Measurements from ENCODE around the gene MLPH.

MLPH gene

DNA sequence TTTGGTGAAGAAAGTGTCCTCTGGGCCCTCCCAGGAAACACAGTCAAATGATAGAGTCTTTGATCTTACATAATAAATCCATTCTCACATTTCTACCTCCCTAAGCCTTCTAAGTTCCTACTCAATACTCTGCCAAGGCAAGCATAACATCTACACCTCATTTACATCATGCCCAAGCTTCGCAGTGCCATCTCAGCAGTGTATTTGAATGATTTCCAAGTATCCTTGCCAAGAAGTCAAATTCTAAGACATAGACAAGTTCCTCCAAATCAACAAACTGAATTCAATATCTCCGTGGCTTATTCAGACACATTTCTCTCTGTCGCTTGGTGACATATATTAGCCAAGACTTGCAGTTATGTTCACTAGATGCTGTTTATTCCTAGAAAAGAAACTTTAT, 8.1 kb upstream of the MLPH start:
- no peaks in the 10 kb centered on the region for H3K9me3 Mint-ChIP-seq
- H3K27me3 Mint-ChIP-seq (ENCODE audit: low read depth), result peaks cover 32% of the 10 kb centered on the region
- H3K4me3 Mint-ChIP-seq, result no peak overlapping the region
- no peaks in the 10 kb centered on the region for H3K36me3 Mint-ChIP-seq (ENCODE audit: low read depth)
- no peak for DNase-seq (ENCODE audit: low spot score)
- H3K4me1 Mint-ChIP-seq (ENCODE audit: low read depth), result peaks cover 10% of the 10 kb centered on the region
- H3K27ac Mint-ChIP-seq, result no peak overlapping the region

DNA sequence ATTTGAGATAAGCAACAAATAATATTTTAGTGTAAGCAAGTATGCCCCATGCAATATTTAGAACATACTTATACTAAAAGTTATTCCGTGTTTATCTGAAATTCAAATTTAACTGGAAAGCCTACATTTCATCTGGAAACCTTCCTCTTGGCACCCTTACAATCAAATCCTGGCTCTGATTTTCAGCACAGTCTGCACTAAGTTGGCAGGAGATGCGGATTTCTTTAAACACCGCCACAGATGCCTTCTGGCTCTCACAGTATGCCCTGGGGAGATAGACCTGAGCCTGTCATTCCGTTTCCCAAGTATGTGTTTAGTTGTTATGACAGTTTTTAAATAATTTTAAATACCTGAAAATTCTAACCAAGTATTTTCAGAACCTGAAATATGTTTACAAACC, 7.3 kb upstream of the MLPH start:
- DNase-seq (ENCODE audit: low spot score), result no peak

DNA sequence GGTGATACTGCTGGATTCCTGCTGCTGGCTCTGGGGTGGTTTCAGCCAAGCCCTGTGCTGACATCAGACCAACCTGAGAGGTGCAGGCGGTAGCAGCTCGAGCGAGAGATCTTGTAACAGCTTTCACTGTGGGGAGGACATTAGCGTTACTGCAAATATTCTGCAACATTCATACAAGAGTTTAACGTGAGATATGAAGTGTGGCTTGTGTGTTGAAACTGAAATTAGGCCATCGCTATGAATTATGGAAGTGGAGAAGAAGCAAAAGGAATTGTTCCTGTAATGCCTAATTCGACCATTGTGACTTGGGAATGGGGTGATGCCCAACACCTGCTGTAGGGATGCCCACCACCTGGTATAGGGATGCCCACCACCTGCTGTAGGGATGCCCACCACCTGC, 6.5 kb upstream of the MLPH start:
- H3K36me3 Mint-ChIP-seq (ENCODE audit: low read depth), result no peaks in the 10 kb centered on the region
- H3K27ac Mint-ChIP-seq, result no peak overlapping the region
- H3K27me3 Mint-ChIP-seq (ENCODE audit: low read depth), result peaks cover 46% of the 10 kb centered on the region
- DNase-seq (ENCODE audit: low spot score), result no peak
- no peak overlapping the region for H3K4me3 Mint-ChIP-seq
- peaks cover 6% of the 10 kb centered on the region for H3K4me1 Mint-ChIP-seq (ENCODE audit: low read depth)
- H3K9me3 Mint-ChIP-seq, result no peaks in the 10 kb centered on the region

More for the DNA sequence above, 7.3 kb upstream of the MLPH start:
- H3K27me3 Mint-ChIP-seq (ENCODE audit: low read depth), result peaks cover 40% of the 10 kb centered on the region
- no peaks in the 10 kb centered on the region for H3K36me3 Mint-ChIP-seq (ENCODE audit: low read depth)
- H3K9me3 Mint-ChIP-seq, result no peaks in the 10 kb centered on the region
- peaks cover 7% of the 10 kb centered on the region for H3K4me1 Mint-ChIP-seq (ENCODE audit: low read depth)
- no peak overlapping the region for H3K4me3 Mint-ChIP-seq
- no peak overlapping the region for H3K27ac Mint-ChIP-seq

DNA sequence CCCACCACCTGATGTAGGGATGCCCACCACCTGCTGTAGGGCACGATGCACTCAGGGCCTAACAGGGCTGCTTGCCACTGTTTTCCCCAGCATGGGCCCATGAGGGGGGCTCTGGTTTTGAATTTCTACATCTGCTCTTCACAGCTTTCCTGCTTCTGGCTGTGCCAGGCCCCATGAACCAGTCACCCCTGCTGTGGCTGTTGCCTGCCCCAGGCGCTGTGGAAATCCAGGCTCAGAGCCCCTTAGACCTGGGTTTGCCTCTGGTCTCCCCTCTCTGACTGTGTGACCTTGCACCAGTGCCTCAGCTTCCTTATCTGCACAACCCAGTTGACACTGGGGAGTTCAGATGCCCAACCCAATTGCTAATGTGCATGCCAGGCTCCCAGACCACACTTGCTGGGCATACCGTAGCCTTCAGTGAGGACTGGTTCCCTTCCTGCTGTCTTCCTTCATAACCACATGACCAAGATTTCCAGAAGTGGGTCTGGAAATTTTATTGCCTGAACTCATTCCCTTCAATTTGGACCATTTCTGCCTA, 6.0 kb upstream of the MLPH start:
- H3K27me3 Mint-ChIP-seq (ENCODE audit: low read depth), result peaks cover 49% of the 10 kb centered on the region

DNA sequence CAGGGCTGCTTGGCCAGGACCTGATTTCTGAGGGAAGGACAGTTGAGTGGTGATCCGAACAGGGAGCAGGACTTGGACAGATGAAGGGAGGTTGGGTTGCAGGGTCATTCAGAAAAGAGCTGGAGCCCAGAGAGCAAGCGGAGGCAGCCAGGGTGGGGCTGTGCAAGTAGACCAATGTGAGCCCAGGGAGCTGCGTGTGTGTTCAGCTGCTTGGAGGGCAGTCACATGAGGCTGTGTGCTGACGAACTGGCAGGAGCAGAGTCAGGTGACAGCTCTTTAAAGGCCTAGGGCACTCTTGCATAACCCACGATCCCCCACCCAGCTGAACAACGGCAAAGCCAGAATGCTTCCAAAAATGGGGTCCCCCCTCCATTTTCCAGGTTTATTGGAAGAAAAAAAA, 4.6 kb upstream of the MLPH start:
- Mint-ChIP-seq H3K9me3 (no peaks in the 10 kb centered on the region), H3K4me1 (ENCODE audit: low read depth) (no peaks in the 10 kb centered on the region), H3K27me3 (ENCODE audit: low read depth) (peaks cover 46% of the 10 kb centered on the region), H3K4me3 (no peak overlapping the region), H3K27ac (no peak overlapping the region), H3K36me3 (ENCODE audit: low read depth) (no peaks in the 10 kb centered on the region)
- no peak for DNase-seq (ENCODE audit: low spot score)

More for the DNA sequence above, 6.0 kb upstream of the MLPH start:
- H3K9me3 Mint-ChIP-seq, result no peaks in the 10 kb centered on the region
- no peak overlapping the region for H3K27ac Mint-ChIP-seq
- no peak overlapping the region for H3K4me3 Mint-ChIP-seq
- H3K36me3 Mint-ChIP-seq (ENCODE audit: low read depth), result no peaks in the 10 kb centered on the region
- peaks cover 2% of the 10 kb centered on the region for H3K4me1 Mint-ChIP-seq (ENCODE audit: low read depth)
- no peak for DNase-seq (ENCODE audit: low spot score)

- Mint-ChIP-seq H3K36me3 (ENCODE audit: low read depth) (no peaks in the 10 kb centered on the region), H3K27me3 (ENCODE audit: low read depth) (peaks cover 50% of the 10 kb centered on the region), H3K4me1 (ENCODE audit: low read depth) (no peaks in the 10 kb centered on the region), H3K27ac (no peak overlapping the region), H3K9me3 (no peaks in the 10 kb centered on the region), H3K4me3 (no peak overlapping the region)
- no peak for DNase-seq (ENCODE audit: low spot score)
Measured at GRCh38 chr2:237483018-237483731, 3.9 kb upstream of the MLPH start.

- Mint-ChIP-seq H3K9me3 (no peaks in the 10 kb centered on the region), H3K4me3 (no peak overlapping the region), H3K27me3 (ENCODE audit: low read depth) (peaks cover 59% of the 10 kb centered on the region), H3K4me1 (ENCODE audit: low read depth) (no peaks in the 10 kb centered on the region), H3K36me3 (ENCODE audit: low read depth) (no peaks in the 10 kb centered on the region), H3K27ac (no peak overlapping the region)
- no peak for DNase-seq (ENCODE audit: low spot score)
Measured at GRCh38 chr2:237485304-237485703, 1.7 kb upstream of the MLPH start.

GRCh38 chr2:237485844-237486243, 1.2 kb upstream of the MLPH start:
- peaks cover 4% of the 10 kb centered on the region for H3K9me3 Mint-ChIP-seq
- H3K36me3 Mint-ChIP-seq (ENCODE audit: low read depth), result no peaks in the 10 kb centered on the region
- no peak overlapping the region for H3K4me3 Mint-ChIP-seq
- H3K27ac Mint-ChIP-seq, result no peak overlapping the region
- H3K4me1 Mint-ChIP-seq (ENCODE audit: low read depth), result no peaks in the 10 kb centered on the region
- peaks cover 59% of the 10 kb centered on the region for H3K27me3 Mint-ChIP-seq (ENCODE audit: low read depth)
- DNase-seq (ENCODE audit: low spot score), result no peak

DNA sequence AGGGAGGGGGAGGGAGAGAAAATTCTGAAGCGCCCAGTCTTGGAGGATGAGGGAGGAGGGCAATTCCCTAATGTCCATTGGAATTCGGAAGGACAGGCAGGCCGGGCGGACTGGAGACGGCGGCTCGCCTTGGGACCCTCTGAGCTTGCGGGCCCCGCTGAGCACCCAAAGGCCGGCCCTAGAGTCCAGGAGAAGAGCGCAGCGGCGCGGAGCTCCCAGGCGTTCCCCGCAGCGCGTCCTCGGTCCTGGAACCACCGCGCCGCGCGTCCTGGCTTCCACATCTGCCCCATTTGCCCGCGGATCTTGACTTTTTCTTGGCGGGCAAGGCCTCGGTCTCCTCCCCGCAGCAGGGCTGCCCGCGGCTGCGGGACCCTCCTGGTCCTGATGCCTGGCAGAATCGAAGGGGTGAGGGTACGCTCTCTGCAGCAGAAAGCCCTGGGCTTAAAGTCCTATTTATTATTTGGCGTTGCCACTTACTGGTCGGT, 675 bp upstream of the MLPH start:
- H3K4me1 Mint-ChIP-seq (ENCODE audit: low read depth), result no peaks in the 10 kb centered on the region
- H3K36me3 Mint-ChIP-seq (ENCODE audit: low read depth), result no peaks in the 10 kb centered on the region
- H3K4me3 Mint-ChIP-seq, result no peak overlapping the region
- H3K9me3 Mint-ChIP-seq, result peaks cover 9% of the 10 kb centered on the region
- peaks cover 59% of the 10 kb centered on the region for H3K27me3 Mint-ChIP-seq (ENCODE audit: low read depth)
- DNase-seq (ENCODE audit: low spot score), result no peak
- H3K27ac Mint-ChIP-seq, result no peak overlapping the region

DNA sequence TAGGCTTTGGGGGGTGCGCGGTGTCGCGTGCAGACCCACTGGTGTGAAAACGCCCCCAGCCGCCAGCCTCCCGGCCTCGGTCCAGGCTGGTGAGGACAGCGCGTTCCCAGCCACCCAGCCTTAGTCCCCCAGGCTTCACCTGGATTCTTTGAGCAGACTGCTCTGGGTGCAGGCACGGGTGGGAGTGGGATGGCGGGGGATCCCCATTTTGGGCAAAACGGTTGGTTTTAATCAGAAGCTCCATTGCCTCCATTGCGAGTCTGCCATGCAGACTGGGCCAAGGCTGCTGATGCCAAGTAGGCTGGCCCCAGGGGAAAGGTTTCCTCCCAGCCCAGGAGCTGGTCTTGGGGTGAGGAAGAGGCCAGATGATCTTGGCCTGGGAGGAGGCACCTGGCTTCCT, 445 bp downstream of the MLPH start:
- H3K9me3 Mint-ChIP-seq, result peaks cover 19% of the 10 kb centered on the region

DNA sequence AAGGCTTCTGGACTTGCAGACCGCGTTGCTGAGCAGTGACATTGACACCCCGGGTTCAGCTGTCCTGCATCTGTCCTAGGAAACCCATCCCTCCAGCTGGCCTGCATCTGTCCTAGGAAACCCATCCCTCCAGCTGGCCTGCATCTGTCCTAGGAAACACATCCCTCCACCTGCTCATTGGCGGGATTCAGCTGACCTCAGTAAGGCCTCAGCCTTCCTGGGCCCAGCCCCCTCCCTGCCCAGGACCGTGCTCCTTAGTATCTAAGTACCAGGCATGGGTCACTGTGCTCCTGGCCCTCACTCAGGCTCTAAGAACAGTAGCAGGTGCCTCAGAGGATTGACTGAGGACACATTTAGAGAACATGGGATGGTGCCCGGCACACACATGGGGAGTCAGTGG, 1.2 kb downstream of the MLPH start:
- Mint-ChIP-seq H3K4me3 (no peak overlapping the region), H3K27me3 (ENCODE audit: low read depth) (peaks cover 49% of the 10 kb centered on the region), H3K36me3 (ENCODE audit: low read depth) (no peaks in the 10 kb centered on the region), H3K4me1 (ENCODE audit: low read depth) (no peaks in the 10 kb centered on the region), H3K9me3 (peaks cover 24% of the 10 kb centered on the region), H3K27ac (no peak overlapping the region)
- DNase-seq (ENCODE audit: low spot score), result no peak

More for the DNA sequence above, 445 bp downstream of the MLPH start:
- Mint-ChIP-seq H3K36me3 (ENCODE audit: low read depth) (no peaks in the 10 kb centered on the region), H3K27me3 (ENCODE audit: low read depth) (peaks cover 50% of the 10 kb centered on the region), H3K4me1 (ENCODE audit: low read depth) (no peaks in the 10 kb centered on the region), H3K4me3 (no peak overlapping the region), H3K27ac (no peak overlapping the region)
- no peak for DNase-seq (ENCODE audit: low spot score)

DNA sequence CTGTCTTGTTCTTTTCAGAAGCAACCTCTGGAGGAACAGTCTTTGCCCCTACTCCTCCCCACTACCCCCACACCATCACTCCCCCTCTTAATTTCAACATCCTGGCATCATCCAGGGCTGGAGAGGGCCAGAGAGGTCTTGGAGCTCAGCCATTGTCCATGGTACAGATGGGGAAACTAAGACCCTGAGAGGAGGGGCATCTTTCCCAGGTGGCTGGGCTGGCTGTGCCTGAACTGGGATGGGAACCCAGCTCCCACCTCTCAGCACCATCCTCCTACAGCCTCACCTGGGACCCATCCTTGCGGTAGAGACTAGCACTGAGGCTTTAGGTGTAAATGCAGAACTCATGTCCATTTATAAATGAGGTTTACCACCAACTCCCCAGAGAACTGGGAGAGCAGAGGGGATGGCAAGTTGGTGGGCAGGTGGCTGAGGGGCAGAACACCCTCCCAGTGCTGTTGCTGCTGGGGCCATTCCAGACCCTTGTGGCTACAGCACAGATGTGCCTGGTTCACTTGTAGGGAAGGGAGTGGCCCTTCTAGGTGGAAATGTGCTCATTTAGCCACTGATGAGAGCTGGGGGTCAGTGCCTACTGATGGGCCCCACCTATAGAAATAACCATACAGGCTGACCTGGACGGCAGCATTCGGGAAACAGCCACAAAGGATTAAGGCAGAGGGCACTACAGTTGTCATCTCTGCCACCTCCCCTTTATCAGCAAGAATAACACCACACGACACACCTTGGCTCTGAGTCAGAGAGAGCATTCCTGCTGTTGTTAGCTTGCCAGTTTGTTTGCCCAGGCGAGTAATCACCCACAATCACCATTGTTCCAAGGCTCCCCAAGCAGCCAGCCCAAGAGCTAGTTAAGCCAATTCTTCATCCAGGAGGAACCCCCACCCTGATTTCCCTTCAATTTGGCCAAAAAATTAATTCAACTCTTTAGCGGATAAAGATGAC, 2.1 kb downstream of the MLPH start:
- no peak for DNase-seq (ENCODE audit: low spot score)
- peaks cover 44% of the 10 kb centered on the region for H3K27me3 Mint-ChIP-seq (ENCODE audit: low read depth)
- H3K9me3 Mint-ChIP-seq, result peaks cover 24% of the 10 kb centered on the region
- H3K27ac Mint-ChIP-seq, result peak overlapping the region; percentile 3
- no peak overlapping the region for H3K4me3 Mint-ChIP-seq
- no peaks in the 10 kb centered on the region for H3K4me1 Mint-ChIP-seq (ENCODE audit: low read depth)
- no peaks in the 10 kb centered on the region for H3K36me3 Mint-ChIP-seq (ENCODE audit: low read depth)

DNA sequence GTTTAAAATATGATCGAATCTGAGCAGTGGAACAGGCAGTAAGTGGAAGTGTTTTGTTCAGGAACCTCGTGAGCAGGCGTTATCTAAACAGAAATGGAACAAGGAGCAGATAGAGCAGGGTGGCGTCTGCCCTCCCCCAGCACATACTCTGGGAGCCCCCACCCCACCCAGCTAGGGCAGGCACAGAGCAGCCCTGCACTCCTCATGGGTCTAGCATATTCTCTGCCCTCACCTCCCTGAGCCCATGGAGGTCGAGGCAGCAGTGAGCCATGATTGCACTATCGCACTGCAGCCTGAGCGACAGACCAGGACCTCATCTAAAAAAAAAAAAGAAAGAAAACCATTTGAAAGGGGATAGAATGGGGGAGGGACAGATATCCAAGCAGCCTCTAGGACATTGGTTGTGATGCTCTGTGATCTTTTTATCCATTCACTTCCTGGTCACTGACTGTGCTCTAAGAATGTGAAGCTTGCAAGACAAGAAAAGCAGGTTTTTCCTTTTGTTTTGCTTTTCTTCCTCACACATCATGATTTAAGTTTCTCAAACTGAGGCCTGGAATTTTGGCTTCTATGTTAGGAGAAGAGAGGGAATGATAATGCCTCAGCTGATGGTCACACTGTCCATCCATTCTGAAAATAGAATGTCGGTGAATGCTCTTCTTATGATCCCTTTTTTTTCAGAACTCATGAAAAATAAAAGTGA, 3.1 kb downstream of the MLPH start:
- Mint-ChIP-seq H3K9me3 (peaks cover 24% of the 10 kb centered on the region), H3K4me1 (ENCODE audit: low read depth) (no peaks in the 10 kb centered on the region), H3K4me3 (no peak overlapping the region), H3K27me3 (ENCODE audit: low read depth) (peaks cover 36% of the 10 kb centered on the region), H3K36me3 (ENCODE audit: low read depth) (no peaks in the 10 kb centered on the region), H3K27ac (no peak overlapping the region)
- DNase-seq (ENCODE audit: low spot score), result no peak

Data from T-helper 2 cell treated with Interferon-gamma antibody and Interleukin-4, amounts not matched to agents 5 μg/mL and 100 μg/mL, for 36 hours (primary cell).